ENCODE data around the gene ADORA2A.

Gene ADORA2A

DNA sequence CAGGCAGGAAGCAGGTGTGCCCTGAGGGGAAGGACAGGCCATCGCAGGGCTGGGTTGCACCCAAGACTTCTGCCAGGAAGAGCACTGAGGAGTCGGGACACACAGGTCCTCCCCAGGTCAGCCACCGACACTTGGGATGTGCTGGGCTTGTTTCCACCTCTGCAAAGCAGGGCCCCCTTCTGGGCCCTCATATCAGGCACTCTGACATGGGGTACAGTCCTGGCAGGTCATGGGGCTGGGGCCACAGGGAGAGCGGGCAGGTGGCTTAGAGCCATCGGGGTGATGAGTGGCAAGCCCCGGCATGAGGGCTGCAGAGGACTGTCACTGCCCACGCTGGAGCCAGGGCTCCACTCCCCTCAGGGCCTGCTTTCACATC, 7.9 kb upstream of the ADORA2A start:
- DNase-seq = no peak

DNA sequence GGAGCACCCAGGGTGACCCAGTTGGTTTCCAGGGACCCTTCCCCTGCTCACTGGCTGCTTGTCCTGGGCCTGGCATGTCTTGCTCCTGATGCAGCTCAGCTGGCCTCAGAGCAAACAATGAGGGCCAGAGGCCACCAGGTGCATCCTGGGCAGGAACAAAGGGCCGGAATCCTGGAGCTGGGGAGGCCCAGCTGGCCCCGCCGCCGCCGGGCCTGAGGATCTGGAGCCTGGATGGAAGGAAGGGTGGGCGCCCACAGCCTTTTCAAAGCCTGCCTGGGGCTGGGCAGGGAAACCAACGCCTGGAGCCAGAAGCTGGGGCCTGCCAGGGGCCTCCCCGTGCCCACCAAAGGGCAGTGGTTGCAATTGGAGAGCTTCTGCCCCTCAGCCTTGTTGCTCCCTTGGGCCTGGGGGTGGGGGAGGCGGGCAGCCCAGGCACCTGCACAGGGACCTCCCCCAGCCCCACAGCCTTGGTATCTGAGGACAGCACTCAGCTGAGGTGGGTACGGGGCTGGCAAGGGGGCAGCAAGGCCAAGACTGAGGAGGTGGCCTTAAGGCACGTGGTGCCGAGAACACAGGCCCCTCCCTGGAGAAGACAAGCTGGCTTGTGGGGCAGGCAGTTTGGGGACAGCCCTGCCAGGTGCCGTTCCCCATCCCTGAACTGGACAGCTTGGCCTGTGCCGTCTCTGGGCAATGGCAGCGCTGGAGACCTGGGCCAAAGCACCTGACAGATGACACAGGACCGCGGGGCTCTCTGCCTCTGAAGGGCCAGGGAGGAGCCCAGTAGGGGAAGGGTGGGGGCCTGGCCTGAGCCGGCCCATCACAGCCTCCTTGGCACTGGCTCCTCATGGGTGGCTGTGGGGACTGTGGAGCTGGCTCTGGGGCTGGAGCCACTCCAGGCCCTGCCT, 7.1 kb upstream of the ADORA2A start:
- no peak for DNase-seq

DNA sequence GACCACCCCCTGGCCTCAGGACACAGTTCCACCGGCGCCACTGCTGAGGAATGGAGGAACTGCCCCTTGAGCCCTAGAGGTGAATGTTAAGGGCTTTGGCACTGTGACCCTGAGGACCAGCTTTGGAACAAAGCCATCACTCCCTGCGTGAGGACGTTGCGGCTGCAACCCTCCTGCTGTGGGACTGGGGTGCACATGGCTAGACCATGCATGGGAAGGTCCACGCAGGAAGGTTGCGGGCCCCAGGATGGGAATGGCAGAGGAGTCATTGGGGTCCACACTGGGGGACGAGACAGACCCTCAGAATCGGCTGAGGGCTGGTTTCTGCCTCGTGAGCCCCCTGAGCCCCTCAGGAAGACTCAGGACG, 6.4 kb upstream of the ADORA2A start:
- no peak for DNase-seq

DNA sequence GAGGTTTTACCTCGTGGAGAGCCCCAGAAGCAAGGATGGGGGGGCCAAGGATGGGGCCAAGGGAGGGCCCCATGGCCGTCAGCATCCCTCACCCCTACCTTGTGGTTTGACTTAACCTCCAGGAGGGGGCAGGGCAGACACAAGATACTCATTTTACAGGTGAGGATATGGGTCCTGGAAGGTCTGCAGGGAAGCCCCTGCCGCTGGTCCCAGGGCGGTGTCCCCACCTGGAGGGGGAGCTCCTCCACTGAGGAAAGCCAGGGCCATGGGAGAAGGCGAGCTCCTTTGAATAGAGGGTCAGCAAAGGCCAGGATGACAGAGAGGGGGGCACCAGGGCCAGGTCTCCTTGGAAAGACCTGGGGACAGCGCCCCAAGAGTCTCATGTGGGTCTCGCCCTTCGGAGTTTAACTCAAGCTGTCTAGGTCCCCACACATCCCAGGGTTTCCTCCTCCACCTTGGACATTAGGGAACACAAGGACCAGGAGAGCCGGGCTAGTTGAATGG, 5.9 kb upstream of the ADORA2A start:
- peak; percentile 50 to 56 for DNase-seq

DNA sequence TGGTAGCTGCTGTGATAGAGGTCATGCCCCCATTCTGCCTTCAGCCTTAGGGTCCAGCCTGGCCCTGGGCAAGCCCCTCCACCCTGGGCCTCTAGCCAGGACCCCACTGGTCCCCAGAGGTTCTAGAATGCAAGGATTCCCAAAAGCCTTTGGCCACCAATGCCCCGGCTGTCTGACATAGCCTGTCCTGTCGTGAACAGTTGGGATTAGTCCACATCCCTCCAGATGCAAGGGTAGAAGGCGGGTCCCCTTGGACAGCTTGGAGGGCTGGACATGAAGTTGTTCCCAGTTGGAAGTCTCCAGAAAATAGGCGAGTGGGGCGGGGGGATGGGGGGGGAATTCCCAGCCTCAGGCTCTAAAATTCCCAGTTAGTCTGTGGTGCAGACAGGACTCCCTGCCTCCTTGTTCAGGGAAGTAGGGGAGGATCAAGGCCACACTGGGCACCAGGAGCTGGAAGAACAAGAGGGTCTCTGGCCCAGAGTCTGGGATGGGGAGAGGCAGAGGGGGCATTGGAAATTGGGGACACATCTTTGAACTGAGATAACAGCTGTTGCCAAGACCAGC, 5.2 kb upstream of the ADORA2A start:
- no peak for DNase-seq

DNA sequence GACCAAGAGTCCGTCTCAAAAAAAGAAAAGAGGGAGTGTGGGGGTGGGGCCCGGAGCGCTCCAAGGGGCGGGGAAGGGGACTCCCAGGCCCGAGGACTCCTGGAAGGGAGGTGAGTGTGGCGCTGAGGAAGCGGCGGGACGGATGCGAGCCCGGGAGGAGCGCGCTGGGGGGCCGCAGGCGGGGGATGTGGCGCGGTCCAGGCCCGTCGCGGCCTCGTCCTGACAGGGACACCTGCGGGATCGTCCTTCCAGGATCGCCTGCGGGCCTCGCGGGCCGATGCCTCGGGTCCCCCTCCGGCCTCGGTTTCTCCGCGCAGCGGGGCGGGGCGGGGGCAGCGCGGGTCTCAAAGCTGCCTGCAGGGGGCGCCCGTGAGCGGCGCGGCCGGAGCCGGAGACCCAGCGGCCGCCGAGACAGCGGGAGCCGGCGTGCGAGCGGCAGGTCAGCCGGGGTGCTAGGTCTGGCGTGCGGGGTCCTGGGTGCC, 3.8 kb upstream of the ADORA2A start:
- DNase-seq = peak; percentile 62 to 65

DNA sequence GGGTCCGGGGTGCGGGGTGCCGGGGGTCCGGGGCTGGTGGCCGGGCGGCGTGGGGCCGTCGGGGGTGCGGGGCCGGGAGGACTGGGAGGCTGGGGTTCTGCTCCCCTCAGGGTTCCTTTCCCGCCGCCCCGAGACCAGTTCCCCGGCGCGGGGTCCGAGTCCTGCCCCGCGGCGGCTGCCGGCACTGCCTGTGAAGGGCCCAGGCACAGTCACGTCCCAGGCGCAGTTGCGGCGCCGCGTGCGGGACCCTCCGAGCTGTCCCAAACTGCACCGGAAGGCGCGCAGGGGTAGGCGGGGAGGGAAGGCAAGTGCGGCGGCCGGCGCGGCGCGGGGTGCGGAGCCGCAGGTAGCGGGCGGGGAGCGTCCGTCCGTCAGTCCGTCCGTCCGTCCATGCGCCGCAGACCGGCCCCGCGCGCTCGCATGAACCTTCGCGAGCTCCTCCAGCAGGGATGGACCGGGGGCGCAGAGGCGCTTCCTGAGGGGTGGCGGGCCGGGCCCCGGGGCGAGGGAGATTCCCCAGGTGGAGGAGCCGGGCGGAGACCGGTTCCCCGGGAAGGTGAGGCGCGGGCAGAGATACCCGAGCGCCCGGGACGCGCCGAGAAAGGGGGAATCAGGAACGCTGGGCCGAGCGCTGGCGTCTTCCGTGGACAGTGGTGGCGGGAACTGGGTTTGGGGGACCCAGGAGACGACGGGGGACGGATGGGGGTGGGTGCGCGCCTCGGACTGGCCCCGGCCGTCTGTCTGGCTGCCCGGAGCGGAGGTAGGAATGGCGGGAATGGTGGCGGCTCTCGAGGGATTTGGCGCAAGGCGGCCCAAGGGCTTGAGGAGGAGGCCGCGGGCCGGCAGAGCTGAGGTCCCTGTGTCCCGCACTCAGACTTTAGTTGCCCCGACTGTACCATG, 3.1 kb upstream of the ADORA2A start:
- DNase-seq = peak; percentile 39 to 42

DNA sequence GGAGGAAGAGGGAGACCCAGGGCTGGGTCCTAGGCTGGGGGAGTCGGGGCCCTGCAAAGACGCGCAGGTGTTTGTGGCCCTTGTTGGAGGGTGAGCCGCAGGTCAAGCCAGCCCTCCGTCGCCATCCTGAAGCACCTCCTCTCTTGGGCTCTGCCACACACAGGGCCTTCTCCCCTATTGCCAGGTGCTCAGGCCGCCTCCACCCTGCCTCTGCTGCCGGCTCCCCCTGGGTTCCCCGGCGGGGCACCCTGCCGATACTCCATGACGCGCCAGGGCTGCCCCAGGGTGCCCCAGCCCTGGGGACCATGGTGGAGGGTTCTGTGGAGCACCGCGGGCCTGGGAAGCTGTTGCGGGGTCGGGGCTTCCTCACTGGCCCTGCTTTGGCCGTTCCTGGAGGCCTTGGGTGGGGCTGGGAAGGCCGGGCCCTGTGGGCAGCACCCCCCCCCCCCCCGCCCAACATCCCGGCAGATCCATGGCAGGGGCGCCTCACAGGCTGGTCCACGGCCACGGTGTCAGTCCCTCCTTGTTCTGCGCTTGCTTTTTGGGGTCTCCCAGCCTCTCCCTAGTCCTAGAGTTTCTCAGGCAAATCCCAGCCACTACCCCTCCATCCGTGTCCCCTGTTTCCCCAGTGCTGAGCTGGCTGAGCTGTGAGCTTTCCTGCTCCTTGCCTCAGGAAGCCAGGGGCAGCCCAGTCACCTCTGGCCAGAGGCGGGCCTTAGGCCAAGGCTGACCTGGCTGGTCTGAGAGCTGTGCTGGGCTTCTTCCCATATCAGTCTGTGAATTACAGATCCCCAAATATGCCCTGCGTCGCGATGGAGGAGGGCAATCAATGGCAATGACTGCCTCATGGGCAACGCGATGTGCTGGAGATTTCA, 2.3 kb upstream of the ADORA2A start:
- DNase-seq = no peak

DNA sequence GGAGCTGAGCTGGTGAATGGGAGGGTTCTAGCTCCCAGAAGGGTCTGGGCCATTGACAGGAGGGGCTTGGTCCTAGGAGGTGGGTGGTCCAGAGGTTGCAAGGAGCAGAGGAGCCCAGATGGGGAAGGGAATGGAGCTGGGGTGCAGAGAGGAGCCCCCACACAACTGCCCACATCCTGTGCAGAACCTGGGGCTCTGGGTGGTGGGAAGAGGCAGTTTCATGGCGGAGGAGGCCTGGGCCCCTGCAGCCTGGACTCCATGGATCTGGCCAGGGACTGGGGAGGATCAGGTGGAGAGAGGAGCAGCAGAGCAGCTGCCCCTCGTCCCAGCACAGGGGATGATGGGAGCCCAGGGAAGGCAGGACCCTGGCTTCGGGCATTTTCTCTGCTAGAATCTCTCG, 963 bp upstream of the ADORA2A start:
- no peak for DNase-seq

DNA sequence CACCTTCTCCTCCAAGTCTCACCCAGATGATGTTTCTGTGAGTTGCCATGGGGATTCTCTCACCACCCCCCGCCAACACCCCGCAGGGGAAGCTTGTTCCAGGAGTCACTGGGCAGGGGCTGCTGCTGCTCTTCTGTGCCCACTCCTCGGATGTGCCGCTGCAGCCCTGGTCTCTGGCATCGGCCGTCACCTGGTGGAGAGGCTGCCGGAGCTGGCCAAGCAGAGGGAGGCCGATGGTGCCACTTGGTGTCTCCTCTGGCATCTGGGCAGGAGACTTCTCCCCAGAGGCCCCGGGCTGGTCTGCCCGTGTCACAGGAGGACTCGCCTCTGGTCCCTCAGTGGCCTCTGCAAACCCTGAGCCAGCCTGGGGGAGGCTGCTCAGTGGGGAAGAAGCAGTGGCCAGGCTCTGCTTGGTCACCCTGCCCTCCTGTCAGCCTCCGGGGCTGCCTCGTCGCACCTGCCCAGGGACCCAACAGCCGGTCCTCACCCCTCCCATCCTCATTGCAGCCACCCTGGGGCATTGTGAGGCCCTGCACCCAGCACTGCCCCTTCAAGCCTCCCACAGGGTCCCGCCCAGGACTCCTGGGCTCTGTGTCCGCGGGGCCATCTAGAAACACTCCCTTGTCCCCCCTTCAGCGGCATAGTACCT, 424 bp upstream of the ADORA2A start:
- peak in 1 of 2 donors; percentile 20 for DNase-seq

DNA sequence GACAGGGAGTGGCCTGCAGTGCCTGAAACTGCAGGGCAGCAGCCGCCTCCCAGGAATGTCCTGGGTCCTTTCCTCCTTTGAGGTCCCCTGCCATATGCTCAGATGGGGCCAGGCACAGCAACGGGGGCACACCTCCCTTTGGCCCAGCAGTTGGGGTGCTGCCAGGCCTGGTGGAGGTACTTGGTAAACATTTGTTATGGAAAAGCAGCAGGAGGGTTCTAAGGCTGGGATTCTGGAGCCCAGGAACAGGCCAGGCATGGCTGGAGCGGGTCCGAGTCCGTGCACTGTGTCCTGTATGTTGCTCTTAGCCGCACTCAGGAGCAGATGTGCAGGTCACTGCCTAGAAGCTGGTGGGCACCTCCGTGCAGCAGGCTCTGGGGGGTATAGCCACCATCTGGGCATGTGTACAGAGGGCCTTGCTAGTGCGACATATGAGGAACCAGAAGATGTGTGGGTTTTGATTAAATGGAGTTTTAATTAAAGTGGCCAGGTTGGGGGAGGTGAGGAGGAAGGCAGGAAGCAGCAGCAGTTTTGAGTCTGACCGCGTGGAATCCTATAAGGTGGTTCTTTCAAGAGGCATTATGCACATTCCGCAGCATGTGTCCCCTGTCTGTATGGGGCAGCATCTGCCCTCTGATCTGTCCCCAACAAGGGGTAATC, 1.5 kb downstream of the ADORA2A start:
- DNase-seq = no peak

DNA sequence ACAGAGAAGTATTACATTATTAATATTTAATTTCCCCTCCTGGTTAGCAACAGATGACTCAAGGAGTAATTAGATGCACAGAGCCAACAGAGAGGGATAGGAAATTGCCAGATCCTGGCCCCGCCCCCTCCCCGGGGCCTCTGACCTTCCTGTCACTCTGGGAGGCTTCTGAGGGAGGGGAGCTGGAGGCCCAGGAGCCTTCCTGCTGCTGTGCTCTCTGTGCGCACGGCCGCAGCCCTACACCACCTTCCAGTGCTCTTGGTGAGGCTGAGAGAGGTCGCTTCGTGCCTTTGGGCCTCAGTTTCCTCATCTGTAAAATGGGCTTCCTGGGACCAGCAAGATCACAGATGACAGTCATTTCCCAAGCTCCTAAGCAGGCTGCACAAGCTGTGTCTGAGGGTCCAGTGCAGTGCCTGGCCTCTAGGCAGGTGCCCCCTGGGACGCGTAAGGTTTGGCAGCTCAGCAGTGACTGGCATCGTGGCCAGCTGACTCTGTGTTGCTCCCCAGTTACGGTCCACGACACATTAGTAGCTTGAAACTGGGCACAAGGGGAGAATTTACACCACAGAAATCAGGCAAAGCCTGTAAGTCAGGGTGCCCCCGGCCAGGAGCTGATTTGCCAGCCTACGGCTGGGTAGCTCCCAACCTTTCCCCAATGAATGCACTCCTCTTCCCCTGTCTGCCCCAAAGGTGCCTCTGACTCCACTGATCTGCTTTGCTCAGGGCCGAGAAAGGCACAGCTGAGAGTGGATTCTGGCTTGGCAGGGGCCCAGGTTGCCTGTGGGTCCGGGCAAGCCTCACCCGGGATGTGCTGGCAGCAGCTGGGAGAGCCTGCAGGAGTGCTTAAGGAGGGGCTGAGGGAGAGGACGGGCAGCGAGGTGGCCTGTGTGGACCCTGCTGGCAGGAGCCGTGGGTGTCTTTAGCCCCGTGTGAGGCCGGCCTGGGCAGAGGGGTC, 2.3 kb downstream of the ADORA2A start:
- peak; percentile 64 to 73 for DNase-seq

DNA sequence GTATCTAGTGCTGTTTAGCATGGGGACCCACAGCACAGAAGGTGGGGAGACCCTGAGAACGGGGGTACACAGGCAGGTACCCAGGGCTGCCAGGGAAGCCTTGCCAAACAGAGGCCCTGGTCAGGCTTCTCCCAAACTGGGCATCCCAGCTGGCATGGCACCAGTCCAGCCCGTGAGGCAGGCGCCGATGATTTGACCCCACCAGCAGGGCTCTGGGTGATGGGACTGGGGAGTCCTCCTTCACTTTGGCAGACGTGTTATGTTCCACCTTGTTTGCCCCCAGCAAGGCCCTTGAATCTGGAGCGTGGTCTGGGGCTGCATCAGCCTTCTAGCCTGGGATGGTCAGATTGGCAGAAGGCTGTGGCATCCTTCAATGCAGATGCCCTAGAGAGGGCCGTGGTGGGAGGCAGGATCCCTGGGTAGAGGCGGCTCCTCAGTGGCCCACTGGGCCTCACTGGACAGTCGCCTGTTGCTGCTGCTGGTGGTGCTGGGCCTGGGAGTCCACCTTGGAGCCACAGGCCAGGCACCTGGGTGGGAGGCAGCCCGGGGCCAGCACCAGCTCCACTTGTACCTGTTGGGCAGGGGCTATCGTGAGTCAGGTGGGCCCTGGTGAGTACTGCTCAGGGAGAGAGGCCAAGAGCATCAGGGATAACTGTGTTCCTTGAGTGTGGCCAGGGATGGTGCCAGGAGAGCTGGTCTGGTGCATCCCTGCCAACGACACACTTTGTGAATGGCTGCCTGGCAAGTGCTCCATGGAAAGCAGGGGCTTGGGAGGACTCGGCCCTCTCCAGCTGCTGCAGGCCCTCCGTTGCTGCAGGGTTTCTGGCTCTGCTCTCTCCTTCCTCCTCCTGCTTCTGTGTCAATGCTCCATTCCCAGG, 3.3 kb downstream of the ADORA2A start:
- no peak for DNase-seq

DNA sequence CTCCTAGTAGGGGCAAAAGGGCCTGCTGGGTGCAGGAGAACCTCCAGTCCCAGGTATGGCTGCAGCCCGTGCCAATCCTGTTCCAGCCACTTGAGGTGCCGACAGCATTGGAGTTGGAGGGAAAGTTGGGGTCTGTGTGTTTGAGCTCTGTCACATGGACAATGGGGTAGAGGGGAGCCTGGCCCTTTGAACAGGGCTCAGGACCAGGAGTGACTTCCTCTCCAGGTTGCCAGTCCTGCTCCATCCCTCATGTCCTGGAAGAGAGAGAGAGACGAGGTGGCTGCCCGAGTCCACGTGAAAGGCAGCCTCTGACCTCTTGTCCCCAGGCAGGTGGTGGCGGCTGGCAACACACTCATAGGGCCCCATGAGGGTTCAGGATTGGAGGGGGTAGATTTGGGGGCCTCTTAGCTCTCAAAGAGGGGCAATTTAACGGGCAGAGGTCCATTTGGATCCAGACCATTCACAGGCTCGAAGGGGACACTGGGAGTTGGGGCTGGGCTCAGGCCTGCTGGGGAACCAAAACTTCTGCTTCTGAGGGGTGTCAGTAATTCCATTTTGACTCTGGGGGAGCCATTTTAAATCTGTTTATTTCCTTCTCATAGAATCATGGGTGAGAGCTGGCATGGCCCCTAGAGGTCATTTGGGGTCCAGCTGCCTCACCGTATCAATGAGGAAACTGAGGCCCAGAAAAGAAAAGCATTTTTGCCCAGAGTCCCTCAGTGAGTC, 4.1 kb downstream of the ADORA2A start:
- DNase-seq = no peak

DNA sequence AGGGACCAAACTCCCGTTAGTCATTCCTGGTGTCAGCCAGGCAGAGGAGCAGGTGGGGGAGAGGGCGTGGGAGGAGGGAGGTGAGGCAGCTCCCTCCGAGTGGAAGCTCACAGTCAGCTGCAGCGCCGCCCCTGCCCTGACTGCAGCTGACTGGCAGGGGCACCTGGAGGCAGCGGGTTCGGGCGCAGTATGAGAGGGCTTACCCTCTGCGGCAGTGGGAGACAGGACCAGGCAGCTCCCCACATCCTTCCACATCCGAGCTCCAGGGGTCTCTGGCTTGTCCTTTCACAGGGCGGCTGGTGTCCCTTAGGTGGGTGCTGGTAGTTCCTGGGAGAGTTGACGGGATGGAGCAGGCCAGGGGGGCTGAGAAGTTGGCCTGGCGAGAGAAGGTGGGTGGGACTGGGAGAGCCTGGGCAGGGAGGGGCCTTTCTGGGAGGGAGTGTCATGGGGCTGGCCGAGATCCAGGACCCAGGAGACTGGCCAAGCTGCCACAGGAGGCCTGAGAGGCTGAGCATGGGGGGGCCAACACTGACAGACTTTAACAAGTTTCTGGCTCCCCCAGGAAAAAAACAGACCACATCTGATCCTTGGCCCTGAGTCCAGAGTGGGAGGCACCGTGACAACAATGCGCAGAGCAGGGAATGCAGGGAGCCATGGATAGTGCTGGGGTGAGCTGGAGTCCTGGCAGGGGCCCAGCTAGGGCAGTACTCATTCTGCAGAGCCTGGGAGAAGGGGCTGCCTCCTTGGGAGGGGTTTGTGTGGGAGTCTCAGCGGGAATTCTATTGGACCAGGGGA, 4.9 kb downstream of the ADORA2A start:
- no peak for DNase-seq

DNA sequence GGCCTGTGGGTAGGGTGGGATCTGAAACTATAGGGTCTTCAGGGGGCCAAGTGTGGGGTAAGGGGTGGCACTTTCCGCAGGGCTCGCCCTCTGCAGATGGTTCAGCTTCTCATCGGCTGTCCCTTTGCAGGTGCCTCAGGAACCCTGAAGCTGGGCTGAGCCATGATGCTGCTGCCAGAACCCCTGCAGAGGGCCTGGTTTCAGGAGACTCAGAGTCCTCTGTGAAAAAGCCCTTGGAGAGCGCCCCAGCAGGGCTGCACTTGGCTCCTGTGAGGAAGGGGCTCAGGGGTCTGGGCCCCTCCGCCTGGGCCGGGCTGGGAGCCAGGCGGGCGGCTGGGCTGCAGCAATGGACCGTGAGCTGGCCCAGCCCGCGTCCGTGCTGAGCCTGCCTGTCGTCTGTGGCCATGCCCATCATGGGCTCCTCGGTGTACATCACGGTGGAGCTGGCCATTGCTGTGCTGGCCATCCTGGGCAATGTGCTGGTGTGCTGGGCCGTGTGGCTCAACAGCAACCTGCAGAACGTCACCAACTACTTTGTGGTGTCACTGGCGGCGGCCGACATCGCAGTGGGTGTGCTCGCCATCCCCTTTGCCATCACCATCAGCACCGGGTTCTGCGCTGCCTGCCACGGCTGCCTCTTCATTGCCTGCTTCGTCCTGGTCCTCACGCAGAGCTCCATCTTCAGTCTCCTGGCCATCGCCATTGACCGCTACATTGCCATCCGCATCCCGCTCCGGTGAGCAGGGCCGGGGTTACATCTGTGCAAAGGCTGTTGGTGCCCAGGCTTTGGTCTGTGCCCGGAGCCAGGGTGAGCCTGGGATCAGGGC, 5.8 kb downstream of the ADORA2A start:
- DNase-seq = no peak

Data from CD4-positive, alpha-beta T cell treated with Interleukin-1 beta for 1 hour (primary cell).